ENCODE data around the gene DNAH9.

The DNAH9 gene

DNA sequence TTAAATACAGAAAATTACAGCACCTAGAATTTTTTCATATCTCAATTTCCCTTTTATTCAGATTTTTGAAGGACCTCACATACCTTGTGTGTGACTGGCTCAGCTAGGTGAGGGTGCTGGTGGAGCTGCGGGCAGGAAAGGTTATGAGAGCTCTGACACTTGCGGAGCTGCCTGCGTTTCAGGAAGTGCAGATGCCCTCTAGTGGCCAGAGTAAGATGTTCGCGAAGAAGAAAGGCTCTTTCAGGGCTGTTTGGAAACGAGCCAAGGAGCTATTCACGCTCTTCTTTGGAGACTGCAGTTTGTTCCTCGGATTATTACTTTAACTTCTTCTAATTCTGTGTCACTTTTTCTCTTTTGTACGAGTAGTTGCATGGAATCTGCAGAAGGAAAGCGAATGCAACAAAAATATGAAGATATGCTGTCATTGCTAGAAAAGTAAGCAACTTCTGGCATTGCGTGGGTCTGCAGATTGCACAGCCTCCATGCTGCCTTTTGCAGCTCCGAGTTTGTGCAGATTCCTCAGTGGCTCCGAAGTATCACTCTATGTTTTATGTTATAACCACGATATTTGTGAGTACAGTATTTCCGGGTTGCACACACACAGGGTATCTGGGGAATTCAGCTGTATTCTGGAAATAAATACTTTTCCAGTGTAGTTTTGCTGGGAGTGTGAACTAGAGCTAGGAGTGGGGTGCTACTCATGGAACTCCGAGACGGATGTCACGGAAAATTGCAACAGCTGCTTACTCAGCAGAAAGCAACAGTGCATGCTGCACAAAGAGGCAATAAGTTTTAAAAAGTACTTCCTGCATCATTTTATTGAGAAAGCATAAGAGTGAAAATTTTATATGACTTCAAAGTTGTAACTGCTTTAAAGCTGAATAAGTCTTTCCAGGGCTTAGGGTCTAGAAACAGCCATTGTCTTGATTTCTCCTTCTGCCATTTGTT lies 46.3 kb downstream of the DNAH9 start:
- peak; percentile 72 for TF ChIP-seq CTCF (IDR thresholded peaks at IDR 0.05; ENCODE audit: low read depth, low read length, missing control alignments)
- Histone ChIP-seq H3K36me3 (replicated peaks) (no peaks in the 10 kb centered on the region), H3K27ac (no peak overlapping the region), H3K4me3 (ENCODE audit: low read depth, low read length) (no peak overlapping the region), H3K27me3 (replicated peaks) (no peaks in the 10 kb centered on the region)
- in situ Hi-C loops (cut with HindIII; ENCODE audit: low pct_ligation_motif_present, low sequenced_read_pairs), result no loop called here
- peak; percentile 28 for DNase-seq

DNA sequence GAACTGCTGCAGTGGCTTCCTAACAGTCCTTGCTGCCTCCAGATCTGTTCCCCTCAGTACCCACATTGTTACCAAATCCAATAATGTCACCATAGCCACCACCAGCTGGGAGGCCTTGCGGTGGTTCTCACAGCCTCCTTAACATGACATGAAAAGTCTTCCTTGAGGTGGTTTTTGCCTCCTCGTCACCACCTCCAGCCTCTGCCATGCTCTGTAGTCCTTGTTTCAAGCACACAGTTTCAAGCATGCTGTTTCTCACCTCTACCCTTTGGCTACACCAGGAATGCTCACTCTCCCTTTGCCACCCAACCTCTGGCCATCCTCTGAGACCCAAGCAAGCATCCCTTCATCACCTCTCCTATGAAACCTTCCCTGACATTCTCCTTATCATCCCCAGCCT lies 47.2 kb downstream of the DNAH9 start:
- no peak for TF ChIP-seq CTCF (IDR thresholded peaks at IDR 0.05; ENCODE audit: low read depth, low read length, missing control alignments)
- Histone ChIP-seq H3K27ac (no peak overlapping the region), H3K36me3 (replicated peaks) (no peaks in the 10 kb centered on the region), H3K27me3 (replicated peaks) (no peaks in the 10 kb centered on the region), H3K4me3 (ENCODE audit: low read depth, low read length) (no peak overlapping the region)
- no peak for DNase-seq
- in situ Hi-C loops (cut with HindIII; ENCODE audit: low pct_ligation_motif_present, low sequenced_read_pairs), result no loop called here

- no peak for DNase-seq
- no peaks in the 10 kb centered on the region for H3K36me3 ChIP-seq (replicated peaks)
- no peak overlapping the region for H3K4me3 ChIP-seq (ENCODE audit: low read depth, low read length)
- no peak for TF ChIP-seq CTCF (IDR thresholded peaks at IDR 0.05; ENCODE audit: low read depth, low read length, missing control alignments)
- no peaks in the 10 kb centered on the region for H3K27me3 ChIP-seq (replicated peaks)
- in situ Hi-C loops (cut with HindIII; ENCODE audit: low pct_ligation_motif_present, low sequenced_read_pairs), result no loop called here
- no peak overlapping the region for H3K27ac ChIP-seq
Observed at GRCh38 chr17:11651089-11651488, 52.8 kb downstream of the DNAH9 start.

DNA sequence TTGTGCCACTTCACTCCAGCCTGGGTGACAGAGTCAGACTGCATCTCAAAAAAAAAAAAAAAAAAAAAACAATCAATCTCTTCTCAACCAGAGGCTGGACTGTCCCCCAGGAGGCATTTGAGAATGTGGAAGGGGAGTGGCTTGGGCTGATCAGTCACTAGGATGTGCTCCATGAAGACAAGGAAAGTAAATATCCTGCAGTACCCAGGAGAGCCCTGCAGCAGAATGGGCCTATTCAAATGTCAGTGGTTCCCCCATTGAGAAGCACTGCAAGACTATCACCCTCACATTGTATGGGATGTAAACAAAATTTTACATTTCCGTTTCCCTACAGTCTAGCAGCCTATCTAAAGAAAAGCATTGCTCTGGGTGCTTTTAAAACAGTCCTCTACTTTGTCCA lies 70.3 kb downstream of the DNAH9 start:
- Histone ChIP-seq H3K36me3 (replicated peaks) (no peaks in the 10 kb centered on the region), H3K27ac (no peak overlapping the region), H3K27me3 (replicated peaks) (no peaks in the 10 kb centered on the region), H3K4me3 (ENCODE audit: low read depth, low read length) (no peak overlapping the region)
- no peak for TF ChIP-seq CTCF (IDR thresholded peaks at IDR 0.05; ENCODE audit: low read depth, low read length, missing control alignments)
- in situ Hi-C loops (cut with HindIII; ENCODE audit: low pct_ligation_motif_present, low sequenced_read_pairs), result no loop called here
- no peak for DNase-seq

DNA sequence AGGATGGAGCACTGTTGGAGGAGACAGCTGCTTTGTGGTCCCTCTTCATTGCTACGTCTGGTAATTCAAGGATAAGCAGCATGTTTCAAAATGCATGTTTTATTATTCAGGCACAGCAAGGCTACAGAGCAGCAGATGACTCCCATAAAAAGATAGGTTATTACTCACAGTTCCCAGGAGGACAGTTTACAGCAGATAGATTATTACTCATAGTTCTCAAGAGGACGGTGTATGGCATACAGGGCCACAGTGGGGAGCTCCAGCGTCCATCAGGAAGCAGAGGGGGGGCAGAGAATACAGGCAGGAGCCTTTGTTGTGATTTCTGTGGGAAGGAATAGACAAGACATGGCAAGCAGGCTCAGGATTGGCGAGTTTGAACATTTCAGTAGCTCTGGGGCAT lies 72.9 kb downstream of the DNAH9 start:
- H3K4me3 ChIP-seq (ENCODE audit: low read depth, low read length), result no peak overlapping the region
- no peak for DNase-seq
- no peaks in the 10 kb centered on the region for H3K36me3 ChIP-seq (replicated peaks)
- H3K27ac ChIP-seq, result no peak overlapping the region
- H3K27me3 ChIP-seq (replicated peaks), result no peaks in the 10 kb centered on the region
- in situ Hi-C loops (cut with HindIII; ENCODE audit: low pct_ligation_motif_present, low sequenced_read_pairs), result no loop called here
- TF ChIP-seq CTCF (IDR thresholded peaks at IDR 0.05; ENCODE audit: low read depth, low read length, missing control alignments), result no peak
